ENCODE measurements around the gene ZBTB7B. TPM values are rescaled to one million over a fixed set of nuclear protein-coding genes. Genes with fewer than 3 reads are reported as not detected.
"Not testable (repeated sequence)": the region's sequence is repeated elsewhere in the genome, so short reads cannot be mapped to it uniquely, and the experiment has no call there.

The ZBTB7B gene
- total and polyA plus RNA-seq, 2 donors from 2014 or later: 20.1 to 68.7 TPM

- FAIRE-seq: no peak
- peak; percentile 97 to 99 (median 99) for DNase-seq
- peak overlapping the region; percentile 75 to 94 (median 83) for H3K4me3 ChIP-seq (ENCODE audit: low read length in 3 of 3)
- no peaks in the 10 kb centered on the region for H3K9me3 ChIP-seq (ENCODE audit: control insufficient read depth in 2 of 3, insufficient read depth in 1 of 3, low read length in 3 of 3)
- no peaks in the 10 kb centered on the region for H3K27me3 ChIP-seq (ENCODE audit: control insufficient read depth, insufficient read depth, low read length)
- TF ChIP-seq CTCF (IDR thresholded peaks at IDR 0.05; ENCODE audit: borderline replicate concordance, extremely low read depth, insufficient read depth): no peak
- peak overlapping the region; percentile 75 to 98 (median 97) for H3K9ac ChIP-seq (ENCODE audit: low read length in 3 of 3)
- intact Hi-C loops (cut with DNase I): no loop called here
- no peaks in the 10 kb centered on the region for H3K36me3 ChIP-seq (ENCODE audit: control insufficient read depth in 2 of 3, insufficient read depth in 3 of 3, low read length in 3 of 3)
- H3K27ac ChIP-seq (ENCODE audit: low read depth in 2 of 2, low read length in 2 of 2): peak overlapping the region; percentile 96 to 98
- H3K4me1 ChIP-seq (ENCODE audit: control insufficient read depth in 2 of 3, insufficient read depth in 2 of 3, low read depth in 1 of 3, low read length in 3 of 3): peaks cover 7 to 26% (median 18%) of the 10 kb centered on the region in 3 donors
Observed at GRCh38 chr1:154974808-154975408, 27.7 kb upstream of the ZBTB7B start.

GRCh38 chr1:154975409-154976059, 27.1 kb upstream of the ZBTB7B start:
- peak overlapping the region; percentile 75 to 98 (median 97) for H3K9ac ChIP-seq (ENCODE audit: low read length in 3 of 3)
- H3K36me3 ChIP-seq (ENCODE audit: control insufficient read depth in 2 of 3, insufficient read depth in 3 of 3, low read length in 3 of 3): no peaks in the 10 kb centered on the region
- no peaks in the 10 kb centered on the region for H3K9me3 ChIP-seq (ENCODE audit: control insufficient read depth in 2 of 3, insufficient read depth in 1 of 3, low read length in 3 of 3)
- FAIRE-seq: no peak
- peak overlapping the region; percentile 75 to 94 (median 83) for H3K4me3 ChIP-seq (ENCODE audit: low read length in 3 of 3)
- H3K4me1 ChIP-seq (ENCODE audit: control insufficient read depth in 2 of 3, insufficient read depth in 2 of 3, low read depth in 1 of 3, low read length in 3 of 3): peaks cover 7 to 26% (median 18%) of the 10 kb centered on the region in 3 donors
- no peak for TF ChIP-seq CTCF (IDR thresholded peaks at IDR 0.05; ENCODE audit: borderline replicate concordance, extremely low read depth, insufficient read depth)
- peak overlapping the region; percentile 96 to 98 for H3K27ac ChIP-seq (ENCODE audit: low read depth in 2 of 2, low read length in 2 of 2)
- intact Hi-C loops (cut with DNase I): no loop called here
- H3K27me3 ChIP-seq (ENCODE audit: control insufficient read depth, insufficient read depth, low read length): no peaks in the 10 kb centered on the region
- DNase-seq: peak; percentile 63 to 90 (median 83)

- DNase-seq; FAIRE-seq; H3K36me3 ChIP-seq (ENCODE audit: control insufficient read depth in 2 of 3, insufficient read depth in 3 of 3, low read length in 3 of 3); H3K9ac ChIP-seq (ENCODE audit: low read length in 3 of 3); intact Hi-C loops (cut with DNase I); H3K27me3 ChIP-seq (ENCODE audit: control insufficient read depth, insufficient read depth, low read length); H3K9me3 ChIP-seq (ENCODE audit: control insufficient read depth in 2 of 3, insufficient read depth in 1 of 3, low read length in 3 of 3); H3K27ac ChIP-seq (ENCODE audit: low read depth in 2 of 2, low read length in 2 of 2); H3K4me3 ChIP-seq (ENCODE audit: low read length in 3 of 3): not testable (repeated sequence)
- peaks cover 2 to 14% (median 8%) of the 10 kb centered on the region in 3 donors for H3K4me1 ChIP-seq (ENCODE audit: control insufficient read depth in 2 of 3, insufficient read depth in 2 of 3, low read depth in 1 of 3, low read length in 3 of 3)
Observed at GRCh38 chr1:154977762-154978161, 24.8 kb upstream of the ZBTB7B start.

- no peak overlapping the region for H3K9ac ChIP-seq (ENCODE audit: low read length in 3 of 3)
- no peaks in the 10 kb centered on the region for H3K36me3 ChIP-seq (ENCODE audit: control insufficient read depth in 2 of 3, insufficient read depth in 3 of 3, low read length in 3 of 3)
- intact Hi-C loops (cut with DNase I): no loop called here
- no peak overlapping the region for H3K4me3 ChIP-seq (ENCODE audit: low read length in 3 of 3)
- peaks cover 0 to 11% (median 5%) of the 10 kb centered on the region in 3 donors for H3K4me1 ChIP-seq (ENCODE audit: control insufficient read depth in 2 of 3, insufficient read depth in 2 of 3, low read depth in 1 of 3, low read length in 3 of 3)
- H3K9me3 ChIP-seq (ENCODE audit: control insufficient read depth in 2 of 3, insufficient read depth in 1 of 3, low read length in 3 of 3): no peaks in the 10 kb centered on the region
- H3K27me3 ChIP-seq (ENCODE audit: control insufficient read depth, insufficient read depth, low read length): no peaks in the 10 kb centered on the region
- TF ChIP-seq CTCF (IDR thresholded peaks at IDR 0.05; ENCODE audit: borderline replicate concordance, extremely low read depth, insufficient read depth): no peak
- no peak for DNase-seq
- FAIRE-seq: no peak
- H3K27ac ChIP-seq (ENCODE audit: low read depth in 2 of 2, low read length in 2 of 2): no peak overlapping the region
Observed at GRCh38 chr1:154978360-154978759, 24.2 kb upstream of the ZBTB7B start.
